K562 (cell line): ENCODE measurements around the gene WFDC1. TPM values are rescaled to one million over a fixed set of nuclear protein-coding genes. Genes with fewer than 3 reads are reported as not detected.

ENCODE experiments used
- ATAC-seq: fragments of 200-7000 bp; cut with Tn5 transposase; 3 replicates; pipeline ENCODE4 v1.9.1; 2020; ENCODE audit warnings: moderate library complexity
- BruUV-seq: library from RNA; stranded (reverse); fragments of 400-500 nt; replicated peaks from 2 replicates; lab custom pipeline; 2021; lab: Mats Ljungman, UMichigan
- CTCF ChIA-PET: fragments of 300-600 bp; formaldehyde crosslinking; extraction: SDS; loops from one replicate; lab custom pipeline; 2021; ENCODE audit warnings: low intra/inter-chr PET ratio; lab: Yijun Ruan, JAX
- POLR2A ChIA-PET: fragments of 300-600, 350-650 bp; sonication (Branson Sonifier 250); formaldehyde crosslinking; extraction: SDS; loops from one replicate; lab custom pipeline; 2021; ENCODE audit warnings: antibody characterized with exemption, inconsistent platforms; lab: Yijun Ruan, JAX
- DNase-seq, 4 experiments: peaks; one replicate each; pipeline versions ENCODE4 v3.0.0 to v3.0.0-alpha.2; 2011 to 2018; ENCODE audit warnings: low spot score in 3 of 4, mixed read lengths in 3 of 4; ENCODE audit errors: extremely low read depth in 1 of 4
- FAIRE-seq: peaks from 2 replicates; lab custom pipeline; 2011; peaks lifted over from hg19 to GRCh38; lab: Jason Lieb, UNC
- H2AFZ ChIP-seq: 2 replicates; pipeline ENCODE4 v1.6.0; 2011; ENCODE audit warnings: low read depth, low read length, control low read depth, inconsistent platforms
- H3K27ac ChIP-seq: fragments of 200-600 bp; 3 replicates; pipeline ENCODE4 v1.8.0; 2011; ENCODE audit warnings: low read depth, mild to moderate bottlenecking, control low read depth, inconsistent platforms, low read length, moderate library complexity, mixed read lengths; ENCODE audit errors: extremely low read depth
- H3K27me3 ChIP-seq, 2 experiments: fragments of 300-600 bp in 1 of 2; 2 replicates in 1 of 2; 3 replicates in 1 of 2; pipeline versions ENCODE4 v1.6.0 to v1.8.0; 2011; ENCODE audit warnings: inconsistent platforms in 2 of 2, low read length in 2 of 2, mild to moderate bottlenecking in 1 of 2, mixed read lengths in 1 of 2, moderate library complexity in 1 of 2; ENCODE audit not compliant: control insufficient read depth in 2 of 2, insufficient read depth in 2 of 2
- H3K36me3 ChIP-seq: fragments of 300-600 bp; 3 replicates; pipeline ENCODE4 v1.8.0; 2011; ENCODE audit warnings: mild to moderate bottlenecking, low read length, inconsistent platforms; ENCODE audit not compliant: control insufficient read depth, insufficient read depth
- H3K4me1 ChIP-seq, 2 experiments: fragments of 200-600 bp in 1 of 2; replicated peaks in 1 of 2; 2 replicates in 1 of 2; 3 replicates in 1 of 2; pipeline versions ENCODE4 v1.5.1 to v1.8.0; 2011; ENCODE audit warnings: inconsistent platforms in 2 of 2, low read length in 2 of 2, mild to moderate bottlenecking in 1 of 2, mixed read lengths in 1 of 2, moderate library complexity in 1 of 2; ENCODE audit not compliant: control insufficient read depth in 2 of 2, insufficient read depth in 2 of 2
- H3K4me2 ChIP-seq: 2 replicates; pipeline ENCODE4 v1.6.1; 2011; ENCODE audit warnings: low read length, control low read depth, inconsistent platforms, mixed read lengths; ENCODE audit not compliant: insufficient read depth
- H3K4me3 ChIP-seq: fragments of 200-600 bp; sonication (generic), shearing (Covaris generic); 2 replicates; pipeline ENCODE4 v1.5.1; 2016; ENCODE audit warnings: control low read depth, inconsistent platforms
- H3K79me2 ChIP-seq: fragments of 200-600 bp; 3 replicates; pipeline ENCODE4 v1.8.0; 2011; ENCODE audit warnings: low read length, inconsistent platforms; ENCODE audit not compliant: control insufficient read depth, insufficient read depth
- H3K9ac ChIP-seq, 2 experiments: 2 replicates each; pipeline versions ENCODE4 v1.6.0 to v1.6.1; 2011; ENCODE audit warnings: low read depth in 2 of 2, low read length in 2 of 2, control low read depth in 1 of 2, inconsistent platforms in 1 of 2, mild to moderate bottlenecking in 1 of 2, mixed read lengths in 1 of 2; ENCODE audit not compliant: insufficient read depth in 1 of 2
- H3K9me1 ChIP-seq: one replicate; pipeline ENCODE4 v1.6.0; 2011; ENCODE audit warnings: inconsistent platforms, mild to moderate bottlenecking, low read length, moderate library complexity; ENCODE audit not compliant: control insufficient read depth, insufficient read depth
- H3K9me3 ChIP-seq: replicated peaks from 2 replicates; pipeline ENCODE4 v1.5.1; 2011; ENCODE audit warnings: low read depth, low read length, inconsistent platforms; ENCODE audit not compliant: control insufficient read depth, insufficient read depth
- H4K20me1 ChIP-seq: replicated peaks from 2 replicates; pipeline ENCODE4 v1.6.1; 2011; ENCODE audit warnings: low read length, inconsistent platforms, mixed read lengths; ENCODE audit not compliant: control insufficient read depth, insufficient read depth
- ARID3B ChIP-seq: fragments of 250-450 bp; sonication (Bioruptor Pico); IDR thresholded peaks from 2 replicates; pipeline ENCODE4 v1.4.0; 2020; ENCODE audit warnings: borderline replicate concordance
- CHCHD3 ChIP-seq: fragments of 250-450 bp; sonication (Bioruptor Pico); IDR thresholded peaks from 2 replicates; pipeline ENCODE4 v2.1.2; 2022; ENCODE audit warnings: mild to moderate bottlenecking
- E2F1 ChIP-seq: sonication (generic); formaldehyde crosslinking; IDR thresholded peaks from 2 replicates; pipeline ENCODE4 v1.8.1; 2023; ENCODE audit warnings: mild to moderate bottlenecking, missing genetic modification reagents, moderate library complexity
- EP400 ChIP-seq: fragments of 450-650 bp; IDR thresholded peaks from 2 replicates; pipeline ENCODE4 v1.6.1; 2017; ENCODE audit warnings: antibody characterized with exemption, mild to moderate bottlenecking, moderate library complexity
- KDM1A ChIP-seq, 2 experiments: fragments of 450-650 bp; IDR thresholded peaks; 2 replicates each; pipeline ENCODE4 v1.6.1; 2016; ENCODE audit warnings: mild to moderate bottlenecking in 2 of 2
- MAZ ChIP-seq, 2 experiments: fragments of 450-650 bp in 1 of 2; sonication (generic) in 1 of 2; formaldehyde crosslinking; IDR thresholded peaks in 1 of 2; conservative IDR thresholded peaks in 1 of 2; 2 replicates each; pipeline versions ENCODE4 v1.4.0 to v1.5.0; 2020; ENCODE audit warnings: mild to moderate bottlenecking in 1 of 2, missing genetic modification reagents in 1 of 2
- NFXL1 ChIP-seq: fragments of 450-650 bp; formaldehyde crosslinking; IDR thresholded peaks from 2 replicates; pipeline ENCODE4 v1.4.0; 2021; ENCODE audit warnings: mild to moderate bottlenecking
- NR2C2 ChIP-seq, 2 experiments: fragments of 200-800 bp in 1 of 2; sonication (Bioruptor generic) in 1 of 2; sonication (generic) in 1 of 2; formaldehyde crosslinking in 1 of 2; IDR thresholded peaks; 2 replicates each; pipeline versions ENCODE4 v1.6.1 to v1.8.0; 2016 to 2022; ENCODE audit warnings: mild to moderate bottlenecking in 1 of 2, missing compliant biosample characterization in 1 of 2, missing genetic modification characterization in 1 of 2, missing genetic modification reagents in 1 of 2
- POLR2H ChIP-seq: IDR thresholded peaks from 2 replicates; pipeline ENCODE4 v1.6.1; 2016; ENCODE audit warnings: missing genetic modification characterization, low read depth, mild to moderate bottlenecking, control low read depth, missing compliant biosample characterization, moderate library complexity
- RCOR1 ChIP-seq, 2 experiments: IDR thresholded peaks; 2 replicates each; pipeline ENCODE4 v1.6.1; 2012; ENCODE audit warnings: low read depth in 2 of 2, low read length in 2 of 2, borderline replicate concordance in 1 of 2, improper control_type of control experiment in 1 of 2
- RFX5 ChIP-seq: IDR thresholded peaks from 2 replicates; pipeline ENCODE4 v1.6.1; 2011; ENCODE audit warnings: low read depth, mild to moderate bottlenecking, improper control_type of control experiment, low read length
- RUNX1 ChIP-seq: sonication (generic); IDR thresholded peaks from 2 replicates; pipeline ENCODE4 v1.6.1; 2016; ENCODE audit warnings: antibody characterized with exemption, low read depth
- SAFB2 ChIP-seq: fragments of 200-400 bp; formaldehyde crosslinking; IDR thresholded peaks from 2 replicates; pipeline ENCODE4 v1.6.1; 2018; ENCODE audit warnings: borderline replicate concordance, low read length, low read depth, moderate library complexity; ENCODE audit not compliant: severe bottlenecking
- YBX1 ChIP-seq: fragments of 450-650 bp; IDR thresholded peaks from 2 replicates; pipeline ENCODE4 v1.7.1; 2016; ENCODE audit warnings: mild to moderate bottlenecking
- ZNF197 ChIP-seq: fragments of 200-800 bp; sonication (Bioruptor generic); IDR thresholded peaks from 2 replicates; pipeline ENCODE4 v1.6.1; 2016; ENCODE audit warnings: low read depth, missing genetic modification characterization, missing compliant biosample characterization
- ZNF316 ChIP-seq: fragments of 450-650 bp; IDR thresholded peaks from 2 replicates; pipeline ENCODE4 v1.6.1; 2016
- ZNF384 ChIP-seq: IDR thresholded peaks from 2 replicates; pipeline ENCODE4 v1.6.1; 2012; ENCODE audit warnings: low read depth, low read length, improper control_type of control experiment
- WGBS: fragments of 100-300 bp; shearing (Covaris generic); methylation state at CpG from one replicate; pipeline ENCODE4 v1.1.6; 2016; ENCODE audit warnings: low coverage, mixed read lengths; ENCODE audit not compliant: insufficient coverage; ENCODE audit errors: missing lambda C conversion rate; 5-methylcytosine and 5-hydroxymethylcytosine counted together
- in situ Hi-C: fragments of 300-500 bp; cut with MboI; formaldehyde crosslinking; loops from 4 replicates; pipeline ENCODE4 v1.15.0; 2018; ENCODE audit warnings: inconsistent platforms, mixed read lengths
- intact Hi-C: fragments of 100-400 bp; cut with micrococcal nuclease; formaldehyde crosslinking; loops from 2 replicates; pipeline ENCODE4 v1.14.2; 2022
- polyA plus RNA-seq, 8 experiments: library from polyadenylated mRNA; depleted of rRNA in 4 of 8; stranded (reverse) in 5 of 8; unstranded in 3 of 8; fragments of >200 nt; fragmentation: Nextera tagmentation in 2 of 8; fragmentation: Illumina TruSeq in 1 of 8; extraction: Ambion mirVana in 2 of 8; extraction: Trizol in 1 of 8; gene quantifications; 2 replicates each; pipeline versions ENCODE4 v1.2.1 to v1.2.3, GENCODE V29; 2011 to 2014; ENCODE audit warnings: inconsistent platforms in 1 of 8, missing spikeins in 1 of 8
- total RNA-seq, 7 experiments: library from RNA; depleted of rRNA in 6 of 7; stranded (reverse); fragments of >200 nt in 6 of 7; fragmentation: Illumina TruSeq in 2 of 7; extraction: Trizol in 2 of 7; gene quantifications; 2 replicates each; pipeline versions ENCODE4 v1.2.1 to v1.2.3, GENCODE V29; 2011 to 2021; ENCODE audit warnings: low replicate concordance in 1 of 7
- TF ChIP-seq, protein P1 (sequence below): IDR thresholded peaks from 2 replicates; pipeline ENCODE4 v1.6.1; 2016; ENCODE audit warnings: missing genetic modification characterization, missing compliant biosample characterization

Gene WFDC1
- total and polyA plus RNA-seq, 9 of the 15 experiments (the other 6 are each of a cell fraction or from before 2014, with no cell fraction given): not detected

- ChIA-PET POLR2A (no interaction called here), CTCF (no interaction called here)
- Histone ChIP-seq H3K79me2 (no peaks in the 10 kb centered on the region), H3K9ac (0 out of 4 replicates have a peak overlapping the region, but pooled peaks of 1 of the 2 experiments have one; percentile 50), H2AFZ (no peak overlapping the region), H3K4me2 (no peak overlapping the region), H3K4me1 (peaks cover 0 to 3% of the 10 kb centered on the region in 2 experiments; a peak in 1 of 5 replicates), H3K36me3 (no peaks in the 10 kb centered on the region), H3K27me3 (peaks cover 48 to 64% of the 10 kb centered on the region in 2 experiments), H3K4me3 (no peak overlapping the region), H3K27ac (no peak overlapping the region), H3K9me3 (no peaks in the 10 kb centered on the region), H3K9me1 (no peaks in the 10 kb centered on the region), H4K20me1 (no peaks in the 10 kb centered on the region; the same call in 1 of the 2 replicates)
- in situ Hi-C loops (no loop called here), intact Hi-C loops (no loop called here)
- no peak; the same call in 2 of the 3 replicates for ATAC-seq
- BruUV-seq: no TSS peak
- no peak for TF ChIP-seq ZNF197 (CRISPR knock-in tag)
- TF ChIP-seq CHCHD3 (CRISPR knock-in tag): no peak
- no peak for TF ChIP-seq MAZ (CRISPR knock-in tag; conservative IDR thresholded peaks at IDR 0.05 in 1 of 2, IDR thresholded peaks at IDR 0.05 in 1 of 2)
- no peak for TF ChIP-seq ARID3B (CRISPR knock-in tag)
- TF ChIP-seq YBX1: no peak
- TF ChIP-seq, protein P1, sequence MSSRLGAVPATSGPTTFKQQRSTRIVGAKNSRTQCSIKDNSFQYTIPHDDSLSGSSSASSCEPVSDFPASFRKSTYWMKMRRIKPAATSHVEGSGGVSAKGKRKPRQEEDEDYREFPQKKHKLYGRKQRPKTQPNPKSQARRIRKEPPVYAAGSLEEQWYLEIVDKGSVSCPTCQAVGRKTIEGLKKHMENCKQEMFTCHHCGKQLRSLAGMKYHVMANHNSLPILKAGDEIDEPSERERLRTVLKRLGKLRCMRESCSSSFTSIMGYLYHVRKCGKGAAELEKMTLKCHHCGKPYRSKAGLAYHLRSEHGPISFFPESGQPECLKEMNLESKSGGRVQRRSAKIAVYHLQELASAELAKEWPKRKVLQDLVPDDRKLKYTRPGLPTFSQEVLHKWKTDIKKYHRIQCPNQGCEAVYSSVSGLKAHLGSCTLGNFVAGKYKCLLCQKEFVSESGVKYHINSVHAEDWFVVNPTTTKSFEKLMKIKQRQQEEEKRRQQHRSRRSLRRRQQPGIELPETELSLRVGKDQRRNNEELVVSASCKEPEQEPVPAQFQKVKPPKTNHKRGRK: no peak
- no peak for TF ChIP-seq RCOR1 (IDR thresholded peaks at IDR 0.05; ENCODE audit: borderline replicate concordance in 1 of 2, low read depth in 2 of 2, low read length in 2 of 2)
- no peak for TF ChIP-seq KDM1A (IDR thresholded peaks at IDR 0.05)
- TF ChIP-seq SAFB2: no peak
- no peak for TF ChIP-seq EP400
- no peak for TF ChIP-seq POLR2H
- no peak for TF ChIP-seq RUNX1
- no peak for TF ChIP-seq ZNF316
- TF ChIP-seq NR2C2 (CRISPR knock-in tag; IDR thresholded peaks at IDR 0.05): no peak
- no peak for TF ChIP-seq NR2C2 (tag; IDR thresholded peaks at IDR 0.05)
- TF ChIP-seq ZNF384: no peak
- no peak for TF ChIP-seq NFXL1
- TF ChIP-seq E2F1 (CRISPR knock-in tag): no peak
- no peak for TF ChIP-seq RFX5
- no peak for FAIRE-seq
- no peak for DNase-seq
- under 1% methylated on average over 18 of the region's 18 CpGs for WGBS
These were observed 35.4 kb downstream of the WFDC1 start for GRCh38 chr16:84329843-84330684.
